Activated naive CD8-positive, alpha-beta T cell (primary cell): ENCODE results near the gene DALRD3.

ENCODE experiments used
- H3K27ac Mint-ChIP-seq: one replicate; pipeline ENCODE4 v1.8.0; 2021; ENCODE audit warnings: mixed read lengths
- H3K27me3 Mint-ChIP-seq: one replicate; pipeline ENCODE4 v1.8.0; 2021; ENCODE audit warnings: mixed read lengths
- H3K36me3 Mint-ChIP-seq: one replicate; pipeline ENCODE4 v1.8.0; 2021; ENCODE audit warnings: mixed read lengths
- H3K4me1 Mint-ChIP-seq: one replicate; pipeline ENCODE4 v1.8.0; 2021; ENCODE audit warnings: low read depth, mixed read lengths
- H3K4me3 Mint-ChIP-seq: one replicate; pipeline ENCODE4 v1.8.0; 2021; ENCODE audit warnings: mild to moderate bottlenecking, mixed read lengths
- H3K9me3 Mint-ChIP-seq: one replicate; pipeline ENCODE4 v1.8.0; 2021; ENCODE audit warnings: low read depth, mixed read lengths

DALRD3 gene

DNA sequence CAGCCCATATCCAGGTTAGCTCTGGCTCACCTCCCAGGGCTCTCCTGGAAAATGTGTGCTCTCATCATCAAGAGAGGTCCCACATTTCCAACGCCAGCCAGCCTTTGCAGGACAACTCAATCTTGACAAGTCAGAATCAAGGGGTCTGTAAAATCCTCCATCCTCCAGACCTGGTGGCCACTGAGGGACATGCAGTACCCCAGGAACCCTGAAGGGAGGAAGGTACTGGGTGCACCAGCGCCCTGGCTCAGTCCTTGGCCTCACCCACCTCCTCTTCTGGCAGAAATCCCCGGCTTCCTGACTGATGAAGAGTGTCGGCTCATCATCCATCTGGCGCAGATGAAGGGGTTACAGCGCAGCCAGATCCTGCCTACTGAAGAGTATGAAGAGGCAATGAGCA, 17.2 kb downstream of the DALRD3 start:
- Mint-ChIP-seq H3K27ac (peak overlapping the region; percentile 18), H3K4me3 (no peak overlapping the region), H3K9me3 (no peaks in the 10 kb centered on the region), H3K4me1 (peaks cover under 1% of the 10 kb centered on the region), H3K36me3 (no peaks in the 10 kb centered on the region), H3K27me3 (no peaks in the 10 kb centered on the region)

DNA sequence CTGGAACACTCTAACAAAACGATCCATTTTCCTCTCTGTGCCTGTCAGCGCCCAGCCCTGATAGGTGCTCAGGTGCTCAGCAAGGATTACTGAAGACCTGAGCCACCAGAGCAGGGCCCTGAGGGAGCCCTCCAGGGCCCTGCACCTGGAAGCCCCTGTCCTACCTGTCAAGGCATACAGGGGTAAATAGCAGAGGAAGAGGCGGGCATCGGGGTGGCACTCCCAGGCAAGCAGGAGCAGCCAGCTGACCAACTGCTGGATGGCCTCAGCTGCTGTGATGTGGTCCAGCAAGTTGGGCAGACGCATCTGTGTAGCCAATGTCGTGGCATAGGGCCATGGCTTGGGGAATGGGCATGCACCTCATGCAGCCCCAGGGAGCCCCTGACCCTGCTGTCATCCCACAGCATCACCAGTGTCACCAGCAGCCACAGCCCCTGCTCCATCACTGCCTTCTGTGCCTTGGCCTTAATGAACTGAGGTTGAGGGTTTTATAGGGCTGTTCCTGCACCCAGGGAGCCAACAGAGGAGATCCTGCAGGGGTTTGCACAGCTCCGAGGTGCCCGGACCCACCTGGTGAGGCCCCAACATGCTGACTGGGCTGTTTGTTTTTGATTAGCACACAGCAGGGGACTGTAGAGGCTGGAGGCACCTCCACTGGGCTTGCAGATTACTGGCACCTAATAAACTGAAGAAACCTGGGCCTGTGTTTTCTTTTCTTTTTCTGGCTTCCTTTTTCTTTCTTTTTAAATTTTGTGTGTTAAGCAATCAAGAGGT, 19.1 kb downstream of the DALRD3 start:
- Mint-ChIP-seq H3K4me3 (no peak overlapping the region), H3K9me3 (no peaks in the 10 kb centered on the region), H3K4me1 (peaks cover 6% of the 10 kb centered on the region), H3K27me3 (no peaks in the 10 kb centered on the region), H3K36me3 (no peaks in the 10 kb centered on the region), H3K27ac (no peak overlapping the region)

DNA sequence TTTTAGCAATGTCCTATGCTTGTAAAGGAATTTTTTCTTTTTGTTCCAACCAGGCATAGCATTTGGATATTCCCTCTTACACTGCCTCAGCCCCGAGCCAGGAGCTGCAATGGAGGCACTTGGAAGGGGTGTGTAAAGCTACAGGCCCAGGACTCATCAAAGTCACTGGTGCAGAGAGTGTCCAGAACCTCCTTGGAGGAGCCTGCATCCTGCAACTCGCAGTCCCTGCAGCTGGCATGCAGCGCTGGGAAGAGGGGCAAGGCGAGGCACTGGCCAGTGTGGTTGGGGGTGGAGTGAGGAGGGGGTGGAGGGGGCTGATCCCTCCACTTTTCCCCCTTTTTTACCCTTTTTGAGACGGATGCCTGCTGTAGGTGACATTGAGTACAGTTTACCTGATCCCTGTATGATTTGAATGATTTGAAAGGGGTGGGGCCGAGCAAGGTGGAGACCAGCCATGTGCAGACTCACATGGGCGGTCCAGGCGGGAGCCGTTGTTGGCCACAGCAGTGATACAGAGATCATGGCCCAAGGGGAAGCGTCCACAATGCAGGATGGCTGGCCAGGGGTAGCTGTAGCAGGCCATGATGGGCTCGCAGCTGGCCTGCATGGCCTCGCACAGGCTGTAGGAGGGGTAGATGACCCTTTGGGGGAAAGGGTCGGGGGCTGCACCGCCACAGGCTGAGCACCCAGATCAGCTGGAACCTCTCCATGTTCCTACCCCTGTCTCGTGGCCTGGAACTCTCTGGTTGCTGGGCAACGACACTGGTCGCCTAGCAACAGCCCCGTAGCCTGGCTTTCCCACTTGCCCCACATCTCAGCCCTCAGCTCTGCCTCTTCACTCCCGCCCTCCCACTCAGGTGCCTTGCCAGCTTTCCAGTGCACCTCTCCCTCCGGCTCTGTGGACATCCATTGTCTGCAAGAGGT, 20.4 kb downstream of the DALRD3 start:
- Mint-ChIP-seq H3K36me3 (no peaks in the 10 kb centered on the region), H3K4me3 (no peak overlapping the region), H3K27ac (no peak overlapping the region), H3K9me3 (no peaks in the 10 kb centered on the region), H3K4me1 (peaks cover 11% of the 10 kb centered on the region), H3K27me3 (no peaks in the 10 kb centered on the region)

DNA sequence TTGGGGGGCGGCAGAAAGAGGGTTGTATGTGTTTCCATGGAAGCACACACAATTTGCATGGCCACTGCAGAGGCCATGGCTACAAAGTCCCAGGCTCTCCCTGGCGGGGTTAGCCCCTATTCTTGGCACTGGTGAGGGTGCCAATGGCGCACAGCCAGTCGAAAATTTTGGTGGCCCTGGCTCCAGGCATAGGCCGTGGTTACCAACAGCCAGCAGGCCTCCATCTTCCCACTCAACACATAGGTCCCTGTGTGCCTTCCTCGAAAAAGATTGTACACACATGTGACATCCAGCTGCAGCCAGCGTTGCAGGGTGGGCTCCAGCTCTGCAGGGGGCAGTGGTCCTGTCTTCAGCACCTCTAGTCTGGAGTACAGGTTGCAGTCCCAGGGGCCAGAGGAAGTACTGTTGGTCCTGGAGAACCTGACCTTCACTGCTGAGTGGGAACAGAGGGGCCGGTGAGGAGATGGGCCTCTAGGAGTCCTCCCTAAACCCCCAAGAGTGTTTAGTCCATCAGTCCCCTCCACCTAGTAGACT, 21.2 kb downstream of the DALRD3 start:
- Mint-ChIP-seq H3K4me3 (no peak overlapping the region), H3K9me3 (no peaks in the 10 kb centered on the region), H3K4me1 (peaks cover 11% of the 10 kb centered on the region), H3K27me3 (no peaks in the 10 kb centered on the region), H3K36me3 (no peaks in the 10 kb centered on the region), H3K27ac (no peak overlapping the region)

DNA sequence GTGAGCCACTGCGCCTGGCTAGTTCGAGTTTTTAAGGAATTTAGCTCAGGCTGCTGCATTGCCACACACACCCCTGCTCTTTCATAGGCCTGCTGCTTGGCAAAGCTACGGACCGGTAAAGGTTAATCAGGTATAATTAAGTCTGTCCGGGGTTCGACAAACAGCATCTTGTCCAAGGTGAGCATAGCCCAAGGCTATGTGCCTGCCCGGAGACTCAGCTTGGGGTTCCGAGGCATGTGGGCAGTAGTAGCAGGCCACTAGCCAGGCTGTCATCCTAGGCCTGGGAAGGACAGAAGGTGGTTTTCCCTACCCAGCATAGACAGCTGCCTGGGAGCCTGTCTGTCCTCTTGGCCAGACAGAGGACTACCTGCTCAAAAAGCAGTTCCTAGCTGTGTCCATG, 21.7 kb downstream of the DALRD3 start:
- peaks cover 2% of the 10 kb centered on the region for H3K36me3 Mint-ChIP-seq
- peaks cover 16% of the 10 kb centered on the region for H3K4me1 Mint-ChIP-seq
- no peaks in the 10 kb centered on the region for H3K9me3 Mint-ChIP-seq
- no peaks in the 10 kb centered on the region for H3K27me3 Mint-ChIP-seq
- no peak overlapping the region for H3K4me3 Mint-ChIP-seq
- no peak overlapping the region for H3K27ac Mint-ChIP-seq

DNA sequence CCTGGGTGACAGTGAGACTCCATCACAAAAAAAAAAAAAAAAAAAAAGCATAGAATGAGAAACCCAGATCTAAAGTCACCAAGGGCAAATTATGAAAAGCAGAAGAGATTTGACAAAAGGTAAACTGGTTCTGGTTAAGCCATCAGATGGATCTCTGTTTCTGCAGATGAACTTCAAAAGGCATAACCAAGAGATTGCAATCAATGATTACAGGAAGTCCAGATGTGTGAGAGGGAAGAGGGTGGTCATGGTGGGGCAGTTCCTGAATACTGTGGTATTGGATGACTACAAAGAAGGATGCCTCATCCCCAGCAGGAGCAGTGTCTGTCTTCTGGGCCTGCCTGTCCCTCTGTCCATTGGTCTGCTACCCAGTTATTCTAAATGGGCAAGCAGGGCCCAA, 24.5 kb downstream of the DALRD3 start:
- H3K36me3 Mint-ChIP-seq = peaks cover 2% of the 10 kb centered on the region
- peak overlapping the region; percentile 34 for H3K27ac Mint-ChIP-seq
- peaks cover 32% of the 10 kb centered on the region for H3K4me1 Mint-ChIP-seq
- no peak overlapping the region for H3K4me3 Mint-ChIP-seq
- H3K9me3 Mint-ChIP-seq = no peaks in the 10 kb centered on the region
- H3K27me3 Mint-ChIP-seq = no peaks in the 10 kb centered on the region

DNA sequence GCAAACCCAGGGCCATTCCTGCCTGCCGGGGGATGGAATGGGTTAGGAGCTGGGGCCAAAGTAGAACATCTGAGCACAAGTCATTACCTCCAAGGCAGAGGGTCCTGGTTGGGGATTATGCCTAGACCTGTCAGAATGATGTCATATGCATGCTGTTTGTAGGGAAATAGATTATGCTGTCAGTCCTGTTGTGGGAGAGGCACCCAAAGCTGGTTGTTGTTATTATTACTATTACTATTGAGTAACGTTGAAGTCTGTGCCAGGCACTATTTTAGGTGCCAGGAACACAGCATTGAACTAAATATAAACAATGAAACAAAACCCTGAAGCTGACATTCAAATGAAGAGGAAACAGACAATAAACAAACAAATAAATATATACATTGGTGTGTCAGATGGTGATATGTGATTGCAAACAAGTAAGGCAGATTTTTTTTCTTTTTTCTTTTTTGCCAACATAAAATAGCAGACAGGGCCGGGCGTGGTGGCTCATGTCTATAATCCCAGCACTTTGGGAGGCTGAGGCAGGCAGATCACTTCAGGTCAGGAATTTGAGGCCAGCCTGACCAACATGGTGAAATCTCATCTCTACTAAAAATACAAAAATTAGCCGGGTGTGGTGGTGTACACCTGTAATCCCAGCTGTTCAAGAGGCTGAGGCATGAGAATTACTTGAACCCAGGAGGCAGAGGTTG, 26.4 kb downstream of the DALRD3 start:
- H3K4me1 Mint-ChIP-seq = peaks cover 42% of the 10 kb centered on the region
- peak overlapping the region; percentile 90 for H3K4me3 Mint-ChIP-seq
- peaks cover 2% of the 10 kb centered on the region for H3K36me3 Mint-ChIP-seq
- peak overlapping the region; percentile 73 for H3K27ac Mint-ChIP-seq
- H3K27me3 Mint-ChIP-seq = no peaks in the 10 kb centered on the region
- H3K9me3 Mint-ChIP-seq = no peaks in the 10 kb centered on the region

DNA sequence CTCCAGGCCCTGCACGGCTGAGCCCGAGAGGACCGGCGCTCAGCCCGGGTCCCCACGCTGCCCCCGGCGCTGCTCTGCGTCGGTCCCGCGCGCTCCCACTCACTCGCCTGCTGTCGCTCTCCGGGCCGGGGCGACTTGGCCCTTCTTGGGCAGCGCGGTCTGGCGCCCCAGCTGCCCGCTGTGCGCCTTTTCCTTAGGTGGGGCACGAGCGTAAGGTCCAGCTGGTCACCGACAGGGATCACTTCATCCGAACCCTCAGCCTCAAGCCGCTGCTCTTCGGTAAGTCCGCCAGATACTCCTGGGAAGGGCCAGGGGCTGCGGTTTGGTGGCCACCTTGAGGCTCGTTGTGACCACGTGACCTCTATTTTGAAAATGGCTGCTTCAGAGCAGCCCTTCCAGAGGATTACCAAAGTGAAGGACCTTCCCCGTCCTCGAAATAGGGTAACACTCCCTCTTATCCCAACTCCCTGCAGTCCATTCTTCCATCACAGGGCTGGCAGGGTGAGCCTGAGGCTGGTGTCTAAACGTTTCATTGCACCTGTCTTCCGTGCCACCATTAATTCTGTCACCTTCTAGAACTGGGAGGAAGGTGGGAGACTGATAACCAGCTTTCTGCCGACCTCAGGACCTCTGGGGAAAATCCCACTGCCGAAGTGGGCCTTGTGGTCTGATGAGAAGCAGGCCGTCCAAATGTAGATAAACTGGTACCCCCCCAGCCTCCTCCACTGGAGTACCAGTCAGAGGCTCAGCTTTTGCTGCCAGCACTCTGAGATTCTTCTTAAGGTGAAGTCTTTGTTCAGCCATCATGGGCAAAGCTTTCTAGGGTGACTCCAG, 27.5 kb downstream of the DALRD3 start:
- H3K27me3 Mint-ChIP-seq = no peaks in the 10 kb centered on the region
- no peaks in the 10 kb centered on the region for H3K9me3 Mint-ChIP-seq
- H3K36me3 Mint-ChIP-seq = peaks cover 2% of the 10 kb centered on the region
- peak overlapping the region; percentile 90 for H3K4me3 Mint-ChIP-seq
- peaks cover 43% of the 10 kb centered on the region for H3K4me1 Mint-ChIP-seq
- peak overlapping the region; percentile 90 for H3K27ac Mint-ChIP-seq

DNA sequence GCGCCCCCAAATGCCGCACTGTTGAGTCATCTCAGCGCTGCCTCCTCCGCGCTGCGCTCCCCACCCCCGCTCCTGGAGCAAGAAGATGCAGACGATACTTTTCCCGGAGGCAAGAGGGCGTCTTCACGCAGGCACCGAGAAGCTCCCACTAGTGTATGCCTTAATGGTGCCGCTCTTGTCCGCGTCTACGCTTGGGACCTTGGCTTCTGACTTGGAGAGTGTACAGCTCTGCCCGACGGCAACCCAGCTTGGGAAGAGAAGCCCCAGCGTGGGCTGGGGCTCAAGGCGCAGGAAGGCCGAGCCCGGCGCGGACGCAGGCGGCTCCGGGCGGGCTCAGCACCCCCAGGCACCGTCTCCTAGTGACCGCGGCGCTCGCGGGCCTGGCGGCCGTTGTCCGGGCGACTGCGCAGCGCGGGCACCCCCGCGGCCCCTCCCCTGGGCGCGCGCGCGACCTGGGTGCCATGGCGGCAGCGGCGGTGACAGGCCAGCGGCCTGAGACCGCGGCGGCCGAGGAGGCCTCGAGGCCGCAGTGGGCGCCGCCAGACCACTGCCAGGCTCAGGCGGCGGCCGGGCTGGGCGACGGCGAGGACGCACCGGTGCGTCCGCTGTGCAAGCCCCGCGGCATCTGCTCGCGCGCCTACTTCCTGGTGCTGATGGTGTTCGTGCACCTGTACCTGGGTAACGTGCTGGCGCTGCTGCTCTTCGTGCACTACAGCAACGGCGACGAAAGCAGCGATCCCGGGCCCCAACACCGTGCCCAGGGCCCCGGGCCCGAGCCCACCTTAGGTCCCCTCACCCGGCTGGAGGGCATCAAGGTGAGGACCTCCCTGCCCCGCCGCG, 28.4 kb downstream of the DALRD3 start, which contains the start of gene P4HTM:
P4HTM (plus strand) TSS at position 446 of the 840 bp plus-strand sequence; CDS start at position 462, 16 bp downstream.
- H3K36me3 Mint-ChIP-seq = peaks cover 2% of the 10 kb centered on the region
- peak within 1 kb of the TSS; percentile 91 for H3K27ac Mint-ChIP-seq
- H3K27me3 Mint-ChIP-seq = no peaks in the 10 kb centered on the region
- H3K4me3 Mint-ChIP-seq = peak within 1 kb of the TSS; percentile 92
- peaks cover 41% of the 10 kb centered on the region for H3K4me1 Mint-ChIP-seq
- no peaks in the 10 kb centered on the region for H3K9me3 Mint-ChIP-seq

DNA sequence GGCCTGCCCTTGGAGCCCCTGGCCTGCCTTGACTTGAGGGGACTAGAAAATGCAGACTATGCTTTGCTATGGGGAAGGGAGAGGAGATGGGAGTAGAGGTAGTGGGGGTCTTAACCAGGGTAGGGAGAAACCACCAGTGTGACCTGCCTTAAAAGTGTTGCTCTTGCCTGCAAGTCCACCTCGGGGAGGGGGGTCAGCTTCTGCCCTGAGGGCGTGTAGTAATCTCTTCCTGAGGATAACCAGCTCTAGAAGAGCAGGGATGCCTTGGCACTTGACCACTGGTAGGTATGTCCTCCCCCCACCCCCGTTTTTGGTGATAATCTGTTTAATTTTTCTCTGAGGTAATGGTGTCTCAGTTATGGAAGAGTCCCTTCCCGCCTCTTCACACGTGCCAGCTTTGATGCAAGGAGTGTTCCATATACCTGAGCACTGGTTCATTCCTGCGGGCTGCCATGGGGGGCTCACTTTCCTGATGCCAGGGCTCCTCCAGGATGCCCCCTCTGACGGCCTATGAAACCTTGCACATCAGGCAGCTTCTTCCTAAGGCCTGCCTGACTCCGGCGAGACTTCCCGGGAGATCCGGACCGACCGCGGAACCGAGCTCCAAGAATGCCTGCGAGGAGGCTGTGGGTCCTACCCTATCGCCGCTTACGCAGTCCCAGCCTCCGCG, 29.1 kb downstream of the DALRD3 start:
- Mint-ChIP-seq H3K4me1 (peaks cover 37% of the 10 kb centered on the region), H3K36me3 (peaks cover 2% of the 10 kb centered on the region), H3K27ac (peak overlapping the region; percentile 91), H3K27me3 (no peaks in the 10 kb centered on the region), H3K4me3 (peak overlapping the region; percentile 92), H3K9me3 (no peaks in the 10 kb centered on the region)

DNA sequence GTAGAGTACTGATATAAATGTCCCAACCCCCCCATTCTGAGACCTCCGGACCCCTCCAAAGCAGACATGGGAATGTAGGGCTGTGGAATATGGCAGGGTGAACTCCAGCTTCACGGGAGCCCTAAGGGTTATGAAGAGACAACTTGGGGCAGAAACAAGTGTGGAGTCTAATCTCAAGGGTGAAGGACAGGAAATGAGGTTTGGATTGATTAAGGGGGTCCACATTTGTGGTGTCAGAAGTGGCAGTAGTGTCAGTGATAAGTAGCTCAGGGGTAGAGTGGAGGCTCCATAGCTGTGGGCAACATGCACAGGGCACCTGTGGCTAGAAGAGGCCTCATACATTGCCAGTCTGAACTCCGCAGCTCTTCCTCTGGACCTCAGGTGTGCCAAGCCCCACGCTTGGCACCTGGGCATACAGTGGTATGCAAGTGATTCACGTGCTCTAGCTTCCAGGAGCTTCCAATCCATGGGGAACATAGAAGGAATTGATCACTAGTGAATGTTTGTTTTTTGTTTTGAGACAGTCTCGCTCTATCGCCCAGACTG, 32.5 kb downstream of the DALRD3 start:
- Mint-ChIP-seq H3K9me3 (no peaks in the 10 kb centered on the region), H3K4me1 (peaks cover 20% of the 10 kb centered on the region), H3K4me3 (no peak overlapping the region), H3K27me3 (no peaks in the 10 kb centered on the region), H3K36me3 (no peaks in the 10 kb centered on the region), H3K27ac (peak overlapping the region; percentile 5)

DNA sequence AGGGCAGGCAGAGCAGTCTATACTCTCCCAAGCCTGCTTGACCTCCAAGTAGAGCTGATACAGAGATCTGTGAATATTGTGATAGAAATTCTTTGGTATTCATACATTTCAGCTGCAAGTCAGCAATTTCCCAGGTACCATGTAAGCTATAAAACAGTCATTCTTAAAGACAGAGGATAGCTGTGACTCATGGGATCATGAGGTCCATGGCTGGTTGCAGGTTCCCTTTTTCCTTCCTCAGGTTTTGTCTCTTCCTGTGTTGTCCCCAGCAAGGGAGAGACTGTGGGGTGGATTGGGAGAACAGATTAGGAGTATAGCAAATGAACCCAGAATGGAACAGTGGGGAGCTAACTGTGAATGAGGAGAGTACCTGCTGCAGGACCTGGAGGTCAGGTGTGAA, 33.7 kb downstream of the DALRD3 start:
- no peaks in the 10 kb centered on the region for H3K36me3 Mint-ChIP-seq
- no peaks in the 10 kb centered on the region for H3K27me3 Mint-ChIP-seq
- peaks cover 19% of the 10 kb centered on the region for H3K4me1 Mint-ChIP-seq
- H3K9me3 Mint-ChIP-seq = no peaks in the 10 kb centered on the region
- no peak overlapping the region for H3K27ac Mint-ChIP-seq
- H3K4me3 Mint-ChIP-seq = no peak overlapping the region

DNA sequence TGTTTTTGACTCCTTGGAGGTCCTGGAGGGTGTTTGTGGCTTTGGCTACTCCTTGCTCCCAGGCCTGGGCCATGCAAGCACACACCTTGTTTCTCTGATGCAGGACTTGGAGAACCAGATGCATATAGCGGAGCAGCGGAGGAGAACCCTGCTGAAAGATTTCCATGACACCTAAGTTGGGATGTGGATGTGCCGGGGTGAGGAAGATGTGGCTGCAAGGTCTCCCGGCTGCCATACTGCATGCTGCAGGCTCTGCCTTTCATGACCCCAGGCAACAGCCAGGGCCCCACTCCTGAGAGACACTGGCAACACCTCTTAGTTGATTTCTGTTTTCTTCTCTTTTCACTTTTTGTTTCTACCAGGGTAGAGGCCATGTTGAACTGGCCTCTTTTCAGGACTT, 35.3 kb downstream of the DALRD3 start:
- Mint-ChIP-seq H3K36me3 (no peaks in the 10 kb centered on the region), H3K4me3 (no peak overlapping the region), H3K4me1 (peaks cover 7% of the 10 kb centered on the region), H3K9me3 (no peaks in the 10 kb centered on the region), H3K27me3 (no peaks in the 10 kb centered on the region), H3K27ac (no peak overlapping the region)
